Esophagus muscularis mucosa (tissue), 4 donors: ENCODE data around the gene PIP4K2B. TPM values are rescaled to one million over a fixed set of nuclear protein-coding genes. Genes with fewer than 3 reads are reported as not detected.

ENCODE experiments used
- DNase-seq: peaks from one replicate; pipeline ENCODE4 v3.0.0-alpha.2; 2017; ENCODE audit errors: extremely low spot score
- H3K27ac ChIP-seq, 4 donors: fragments of 200-600 bp; sonication (generic); replicated peaks in 1 of 4; 1 replicate in 3 of 4; 2 replicates in 1 of 4; pipeline ENCODE4 v1.5.1; 2016 to 2019; ENCODE audit warnings: mild to moderate bottlenecking in 1 of 4
- H3K27me3 ChIP-seq, 4 donors: fragments of 200-600 bp; sonication (generic); one replicate each; pipeline versions ENCODE4 v1.5.1 to v1.6.0; 2016 to 2019
- H3K36me3 ChIP-seq, 4 donors: fragments of 200-600 bp; sonication (generic); one replicate each; pipeline ENCODE4 v1.5.1; 2016 to 2019
- H3K4me1 ChIP-seq, 4 donors: fragments of 200-600 bp; sonication (generic); one replicate each; pipeline ENCODE4 v1.5.1; 2016 to 2019
- H3K4me3 ChIP-seq, 4 donors: fragments of 200-600 bp; sonication (generic); 1 replicate in 2 of 4; 2 replicates in 2 of 4; pipeline ENCODE4 v1.5.1; 2016 to 2019; ENCODE audit warnings: mild to moderate bottlenecking in 4 of 4, moderate library complexity in 1 of 4
- H3K9me3 ChIP-seq, 4 donors: fragments of 200-600 bp; sonication (generic); 1 replicate in 3 of 4; 2 replicates in 1 of 4; pipeline ENCODE4 v1.5.1; 2016 to 2019
- CTCF ChIP-seq, 3 experiments: fragments of 200-600 bp in 2 of 3; fragments of 450-650 bp in 1 of 3; sonication (generic) in 2 of 3; IDR thresholded peaks; one replicate each; pipeline ENCODE4 v1.5.1; 2017 to 2019; ENCODE audit warnings: antibody characterized with exemption in 3 of 3, mild to moderate bottlenecking in 2 of 3, moderate library complexity in 1 of 3
- EP300 ChIP-seq: sonication (generic); formaldehyde crosslinking; IDR thresholded peaks from one replicate; pipeline ENCODE4 v1.6.1; 2017; ENCODE audit warnings: antibody characterized with exemption
- POLR2A ChIP-seq: fragments of 450-650 bp; IDR thresholded peaks from one replicate; pipeline ENCODE4 v1.6.1; 2017; ENCODE audit warnings: antibody characterized with exemption, moderate library complexity, mild to moderate bottlenecking, low read depth
- POLR2AphosphoS5 ChIP-seq, 2 donors: sonication (generic); formaldehyde crosslinking; IDR thresholded peaks; one replicate each; pipeline ENCODE4 v1.6.1; 2017; ENCODE audit warnings: antibody characterized with exemption in 2 of 2
- WGBS: methylation state at CpG from one replicate; pipeline ENCODE4 v1.1.5; 2018; 5-methylcytosine and 5-hydroxymethylcytosine counted together
- intact Hi-C: fragments of 100-400 bp; cut with DNase I; formaldehyde crosslinking; loops from one replicate; pipeline ENCODE4 v1.15.1; 2023
- total RNA-seq, 4 donors: library from RNA; depleted of rRNA; stranded (reverse); fragments of >200 nt; gene quantifications; one replicate each; pipeline versions ENCODE4 v1.1.0 to v1.2.1, GENCODE V29; 2016

PIP4K2B gene
- total RNA-seq, 4 donors from 2014 or later = 39.5 to 72.1 (median 53.2) TPM

GRCh38 chr17:38740044-38740443, 59.3 kb downstream of the PIP4K2B start:
- H3K4me3 ChIP-seq = no peak overlapping the region
- intact Hi-C loops = no loop called here
- no peaks in the 10 kb centered on the region for H3K27me3 ChIP-seq
- H3K9me3 ChIP-seq = no peaks in the 10 kb centered on the region
- peaks cover 10 to 52% (median 44%) of the 10 kb centered on the region in 4 donors for H3K36me3 ChIP-seq
- H3K4me1 ChIP-seq = peaks cover 40 to 60% (median 53%) of the 10 kb centered on the region in 4 donors
- DNase-seq = no peak
- TF ChIP-seq POLR2AphosphoS5 (IDR thresholded peaks at IDR 0.05) (no peak), POLR2A (no peak), CTCF (IDR thresholded peaks at IDR 0.05) (no peak), EP300 (no peak)
- no peak overlapping the region for H3K27ac ChIP-seq
- WGBS = 98% methylated on average over 18 of the region's 19 CpGs

- no peak for DNase-seq
- Histone ChIP-seq H3K4me1 (peaks cover 45 to 59% (median 54%) of the 10 kb centered on the region in 4 donors), H3K27ac (no peak overlapping the region), H3K9me3 (no peaks in the 10 kb centered on the region), H3K27me3 (no peaks in the 10 kb centered on the region), H3K36me3 (peaks cover 10 to 58% (median 45%) of the 10 kb centered on the region in 4 donors), H3K4me3 (no peak overlapping the region)
- WGBS = 88% methylated on average over 14 of the region's 14 CpGs
- intact Hi-C loops = loop anchor here (10.0 kb wide), 1 partner anchor 55 kb away; the partner anchor contains the start of gene PIP4K2B
- TF ChIP-seq POLR2AphosphoS5 (IDR thresholded peaks at IDR 0.05) = no peak
Observed at GRCh38 chr17:38739305-38739704, 60.1 kb downstream of the PIP4K2B start.

GRCh38 chr17:38738686-38739085, 60.7 kb downstream of the PIP4K2B start:
- Histone ChIP-seq H3K27me3 (no peaks in the 10 kb centered on the region), H3K4me1 (peaks cover 48 to 58% (median 54%) of the 10 kb centered on the region in 4 donors), H3K4me3 (no peak overlapping the region), H3K27ac (no peak overlapping the region), H3K9me3 (no peaks in the 10 kb centered on the region), H3K36me3 (peaks cover 13 to 64% (median 49%) of the 10 kb centered on the region in 4 donors)
- intact Hi-C loops = loop anchor here (10.0 kb wide), 1 partner anchor 56 kb away; the partner anchor contains the start of gene PIP4K2B
- TF ChIP-seq CTCF (IDR thresholded peaks at IDR 0.05) (no peak), POLR2AphosphoS5 (IDR thresholded peaks at IDR 0.05) (no peak), EP300 (no peak), POLR2A (no peak)
- DNase-seq = no peak
- WGBS = 93% methylated on average over 16 of the region's 16 CpGs

- DNase-seq = no peak
- 88% methylated on average over 14 of the region's 14 CpGs for WGBS
- Histone ChIP-seq H3K4me1 (peaks cover 48 to 58% (median 53%) of the 10 kb centered on the region in 4 donors), H3K27me3 (no peaks in the 10 kb centered on the region), H3K36me3 (peaks cover 18 to 70% (median 55%) of the 10 kb centered on the region in 4 donors), H3K27ac (no peak overlapping the region), H3K4me3 (no peak overlapping the region), H3K9me3 (no peaks in the 10 kb centered on the region)
- TF ChIP-seq POLR2A (no peak), POLR2AphosphoS5 (IDR thresholded peaks at IDR 0.05) (no peak), CTCF (IDR thresholded peaks at IDR 0.05) (no peak), EP300 (no peak)
- intact Hi-C loops = loop anchor here (10.0 kb wide), 1 partner anchor 57 kb away; the partner anchor contains the start of gene PIP4K2B
Observed at GRCh38 chr17:38738007-38738662, 61.2 kb downstream of the PIP4K2B start.

GRCh38 chr17:38735161-38735997, 64.0 kb downstream of the PIP4K2B start:
- peaks cover 47 to 58% (median 52%) of the 10 kb centered on the region in 4 donors for H3K4me1 ChIP-seq

More at GRCh38 chr17:38735161-38735997, 64.0 kb downstream of the PIP4K2B start:
- intact Hi-C loops = loop anchor here (1.0 to 10.0 kb wide), 2 partner anchors 58 to 59 kb away; partner anchors contain the start of gene PIP4K2B
- no peak for TF ChIP-seq POLR2A
- TF ChIP-seq CTCF (IDR thresholded peaks at IDR 0.05) = peak; percentile 94 to 97 (median 95)
- TF ChIP-seq EP300 = no peak
- H3K9me3 ChIP-seq = no peaks in the 10 kb centered on the region
- no peaks in the 10 kb centered on the region for H3K27me3 ChIP-seq
- peak overlapping the region in 2 of 4 donors; percentile 8 to 10 for H3K27ac ChIP-seq
- 54% methylated on average over 22 of the region's 23 CpGs for WGBS
- peaks cover 19 to 85% (median 64%) of the 10 kb centered on the region in 4 donors for H3K36me3 ChIP-seq
- no peak for DNase-seq
- no peak overlapping the region for H3K4me3 ChIP-seq
